Hepatocyte (in vitro differentiated cells): ENCODE measurements around the gene MFSD6.

Experiments used
- EZH2 ChIP-seq: fragments of 200-600 bp; sonication (generic); IDR thresholded peaks from 2 replicates; pipeline ENCODE4 v1.6.1; 2016; ENCODE audit warnings: antibody characterized with exemption, mild to moderate bottlenecking, borderline replicate concordance
- TF ChIP-seq, protein P1 (sequence below): fragments of 200-600 bp; sonication (generic); IDR thresholded peaks from 2 replicates; pipeline ENCODE4 v1.5.1; 2016; ENCODE audit warnings: antibody characterized with exemption, mild to moderate bottlenecking; ENCODE audit not compliant: poor library complexity

DNA sequence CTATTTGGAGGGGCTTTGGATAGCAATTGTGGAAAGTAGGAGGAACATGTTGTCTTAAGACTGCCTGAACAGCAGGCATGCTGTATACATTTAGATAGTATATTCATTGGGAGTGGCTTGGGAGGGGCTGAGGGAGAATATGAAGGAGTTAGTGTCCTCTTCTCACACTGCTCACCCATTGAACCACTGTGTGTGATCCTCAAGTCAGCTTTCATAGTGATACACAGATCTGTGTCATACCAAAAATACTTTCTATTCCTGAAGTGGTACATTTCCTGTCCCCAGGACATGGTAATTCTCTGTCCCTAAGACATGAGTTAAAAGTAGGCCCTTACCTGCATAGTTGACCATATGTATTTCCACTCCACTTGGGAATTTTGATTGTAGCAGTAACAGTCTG, 116.8 kb downstream of the MFSD6 start:
- TF ChIP-seq, protein P1, sequence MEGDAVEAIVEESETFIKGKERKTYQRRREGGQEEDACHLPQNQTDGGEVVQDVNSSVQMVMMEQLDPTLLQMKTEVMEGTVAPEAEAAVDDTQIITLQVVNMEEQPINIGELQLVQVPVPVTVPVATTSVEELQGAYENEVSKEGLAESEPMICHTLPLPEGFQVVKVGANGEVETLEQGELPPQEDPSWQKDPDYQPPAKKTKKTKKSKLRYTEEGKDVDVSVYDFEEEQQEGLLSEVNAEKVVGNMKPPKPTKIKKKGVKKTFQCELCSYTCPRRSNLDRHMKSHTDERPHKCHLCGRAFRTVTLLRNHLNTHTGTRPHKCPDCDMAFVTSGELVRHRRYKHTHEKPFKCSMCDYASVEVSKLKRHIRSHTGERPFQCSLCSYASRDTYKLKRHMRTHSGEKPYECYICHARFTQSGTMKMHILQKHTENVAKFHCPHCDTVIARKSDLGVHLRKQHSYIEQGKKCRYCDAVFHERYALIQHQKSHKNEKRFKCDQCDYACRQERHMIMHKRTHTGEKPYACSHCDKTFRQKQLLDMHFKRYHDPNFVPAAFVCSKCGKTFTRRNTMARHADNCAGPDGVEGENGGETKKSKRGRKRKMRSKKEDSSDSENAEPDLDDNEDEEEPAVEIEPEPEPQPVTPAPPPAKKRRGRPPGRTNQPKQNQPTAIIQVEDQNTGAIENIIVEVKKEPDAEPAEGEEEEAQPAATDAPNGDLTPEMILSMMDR = no peak
- TF ChIP-seq EZH2 = no peak
